Effector memory CD8-positive, alpha-beta T cell (primary cell): ENCODE measurements around the gene TBC1D16.
A peak's percentile ranks its signal among the peaks of the same experiment; 100 is the strongest.

ENCODE experiments used
- ATAC-seq: fragments of 150-1000 bp; cut with Tn5 transposase; replicated peaks from 2 replicates; pipeline ENCODE4 v1.10.0; 2021; ENCODE audit warnings: mild to moderate bottlenecking, moderate library complexity
- DNase-seq, 3 experiments: peaks; one replicate each; pipeline ENCODE4 v3.0.0; 2021
- H3K27ac Mint-ChIP-seq, 2 donors: one replicate each; pipeline ENCODE4 v1.8.0; 2022; ENCODE audit warnings: mild to moderate bottlenecking in 2 of 2, mixed read lengths in 2 of 2, moderate library complexity in 2 of 2
- H3K27me3 Mint-ChIP-seq, 2 donors: one replicate each; pipeline ENCODE4 v1.8.0; 2022; ENCODE audit warnings: mixed read lengths in 2 of 2
- H3K36me3 Mint-ChIP-seq: one replicate; pipeline ENCODE4 v1.8.0; 2022; ENCODE audit warnings: mild to moderate bottlenecking, moderate library complexity, mixed read lengths; ENCODE audit not compliant: insufficient read depth
- H3K4me1 Mint-ChIP-seq, 2 donors: one replicate each; pipeline ENCODE4 v1.8.0; 2022; ENCODE audit warnings: low read depth in 2 of 2, mixed read lengths in 2 of 2
- H3K4me3 Mint-ChIP-seq, 2 donors: one replicate each; pipeline ENCODE4 v1.8.0; 2022; ENCODE audit warnings: mild to moderate bottlenecking in 2 of 2, mixed read lengths in 2 of 2, moderate library complexity in 2 of 2
- H3K9me3 Mint-ChIP-seq, 2 donors: one replicate each; pipeline ENCODE4 v1.8.0; 2022; ENCODE audit warnings: mixed read lengths in 2 of 2

Gene TBC1D16

DNA sequence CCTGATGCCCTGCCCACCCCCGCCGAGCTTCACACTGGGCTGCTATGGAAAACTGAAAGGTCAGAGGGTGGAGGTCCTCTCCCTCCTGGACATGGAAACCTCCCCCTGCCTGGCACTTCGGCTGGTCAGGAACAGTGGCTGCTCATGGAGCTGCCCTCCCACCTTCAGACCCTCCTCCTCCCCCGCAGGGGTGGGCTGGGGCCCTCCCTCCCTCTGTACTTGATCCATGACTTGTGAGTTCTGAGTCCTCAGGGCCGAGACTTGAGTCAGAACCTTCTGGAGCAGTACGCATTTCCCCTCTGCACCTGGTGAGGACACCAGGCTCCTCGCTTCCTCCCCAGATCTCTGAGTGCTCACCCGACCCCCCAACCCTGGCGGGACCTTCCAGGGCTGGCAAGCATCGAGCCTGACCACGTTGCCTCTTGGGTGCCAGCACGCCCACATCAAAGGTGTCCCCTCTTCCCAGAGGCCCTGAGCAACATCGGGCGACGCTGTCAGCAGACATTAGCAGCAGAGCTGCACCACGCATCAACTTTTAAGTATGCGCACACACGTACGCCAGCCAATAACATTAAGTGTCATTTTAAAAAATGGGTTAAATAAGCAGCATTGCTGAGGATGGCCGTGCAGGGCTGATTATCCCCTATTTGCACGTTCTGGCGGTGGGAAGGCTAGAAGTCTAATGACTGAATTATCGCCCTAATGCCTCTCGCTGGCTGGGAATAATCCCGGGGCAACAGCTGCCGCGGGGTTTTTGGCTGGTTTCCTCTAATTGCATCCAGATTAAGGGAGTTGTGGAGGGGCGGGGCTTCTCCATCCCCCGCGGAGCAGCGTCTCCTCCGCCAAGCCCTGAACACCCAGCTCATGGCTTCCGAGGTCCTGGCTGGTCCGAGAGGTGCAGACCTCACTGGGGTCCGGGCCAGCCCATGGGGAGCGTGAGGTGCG is 98.0 kb downstream of the TBC1D16 start:
- Mint-ChIP-seq H3K9me3 (no peaks in the 10 kb centered on the region), H3K36me3 (no peaks in the 10 kb centered on the region), H3K4me1 (peaks cover 12 to 25% of the 10 kb centered on the region in 2 donors), H3K4me3 (peak overlapping the region; percentile 63 to 72), H3K27me3 (peaks cover 14 to 28% of the 10 kb centered on the region in 2 donors), H3K27ac (peak overlapping the region; percentile 50 to 93)
- no peak for DNase-seq
- ATAC-seq, result peak; percentile 32

- no peak for DNase-seq
- peak overlapping the region; percentile 63 to 72 for H3K4me3 Mint-ChIP-seq
- no peak for ATAC-seq
- peaks cover 12 to 24% of the 10 kb centered on the region in 2 donors for H3K4me1 Mint-ChIP-seq
- peaks cover 20 to 36% of the 10 kb centered on the region in 2 donors for H3K27me3 Mint-ChIP-seq
- peak overlapping the region; percentile 50 to 93 for H3K27ac Mint-ChIP-seq
- no peaks in the 10 kb centered on the region for H3K36me3 Mint-ChIP-seq
- no peaks in the 10 kb centered on the region for H3K9me3 Mint-ChIP-seq
These were observed 98.9 kb downstream of the TBC1D16 start for GRCh38 chr17:79936641-79937381.

GRCh38 chr17:79936050-79936449 is 99.6 kb downstream of the TBC1D16 start:
- Mint-ChIP-seq H3K27ac (peak overlapping the region in 1 of 2 donors; percentile 31), H3K27me3 (peaks cover 20 to 44% of the 10 kb centered on the region in 2 donors), H3K36me3 (no peaks in the 10 kb centered on the region), H3K4me1 (peaks cover 12 to 24% of the 10 kb centered on the region in 2 donors), H3K4me3 (peak overlapping the region; percentile 63 to 72), H3K9me3 (no peaks in the 10 kb centered on the region)
- ATAC-seq, result no peak
- no peak for DNase-seq

DNA sequence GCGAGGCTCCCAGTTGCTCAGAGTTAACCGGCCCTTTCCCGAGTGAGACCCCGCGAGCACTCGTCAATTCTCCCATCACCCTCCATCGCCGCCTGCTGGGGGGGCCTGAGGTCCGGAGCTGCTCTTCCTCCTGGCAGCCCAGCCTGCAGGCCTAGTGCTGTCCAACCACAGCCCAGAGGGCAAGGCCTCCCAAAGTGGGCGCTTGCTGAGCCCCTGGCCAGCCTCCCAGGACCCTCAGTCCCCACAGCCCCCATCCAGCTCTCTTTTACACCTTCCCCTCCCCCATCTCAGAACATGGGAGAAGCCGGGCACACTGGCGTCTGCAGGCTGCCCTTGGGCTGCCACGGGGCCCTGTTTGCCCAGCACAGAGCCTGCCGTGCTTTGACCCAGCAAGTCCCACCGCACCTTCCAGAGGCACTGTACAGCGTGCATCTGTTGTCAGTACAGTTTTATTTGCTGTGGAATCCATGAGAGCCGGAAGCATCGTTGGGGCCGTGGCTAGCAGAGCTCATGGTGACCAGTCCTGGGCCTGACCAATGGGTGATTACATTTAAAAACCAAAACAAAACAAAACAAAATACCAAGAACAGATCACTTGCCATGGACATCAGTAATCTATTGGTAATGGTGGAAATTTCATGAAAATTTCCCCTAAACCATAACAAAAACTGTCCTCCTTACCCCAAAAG is 100.3 kb downstream of the TBC1D16 start:
- Mint-ChIP-seq H3K4me3 (no peak overlapping the region), H3K27ac (peak overlapping the region in 1 of 2 donors; percentile 48), H3K4me1 (peaks cover 12 to 22% of the 10 kb centered on the region in 2 donors), H3K36me3 (no peaks in the 10 kb centered on the region), H3K27me3 (peaks cover 20 to 51% of the 10 kb centered on the region in 2 donors), H3K9me3 (no peaks in the 10 kb centered on the region)
- ATAC-seq (no peak), DNase-seq (no peak)

DNA sequence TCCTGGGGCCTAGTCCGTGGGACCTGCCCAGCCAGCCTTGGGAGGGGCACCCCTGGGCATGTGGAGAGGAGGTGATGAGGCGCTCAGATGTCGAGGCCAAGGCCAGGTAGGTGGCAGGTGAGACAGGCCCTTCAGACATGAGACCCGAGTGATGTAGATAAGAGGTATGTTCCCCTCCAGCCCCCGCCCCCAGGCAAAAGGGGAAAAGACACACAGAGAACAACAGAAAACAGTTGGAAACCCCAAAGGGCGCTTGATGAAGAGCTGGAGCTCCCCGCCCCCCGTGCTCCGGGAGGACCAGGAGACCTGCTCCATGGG is 101.1 kb downstream of the TBC1D16 start:
- DNase-seq, result no peak
- H3K4me3 Mint-ChIP-seq, result no peak overlapping the region
- peaks cover 12 to 22% of the 10 kb centered on the region in 2 donors for H3K4me1 Mint-ChIP-seq
- ATAC-seq, result no peak
- H3K36me3 Mint-ChIP-seq, result no peaks in the 10 kb centered on the region
- no peaks in the 10 kb centered on the region for H3K9me3 Mint-ChIP-seq
- H3K27ac Mint-ChIP-seq, result no peak overlapping the region
- H3K27me3 Mint-ChIP-seq, result peaks cover 20 to 51% of the 10 kb centered on the region in 2 donors

- Mint-ChIP-seq H3K4me3 (no peak overlapping the region), H3K27ac (peak overlapping the region in 1 of 2 donors; percentile 51)
These were observed 101.6 kb downstream of the TBC1D16 start for GRCh38 chr17:79933863-79934652.

DNA sequence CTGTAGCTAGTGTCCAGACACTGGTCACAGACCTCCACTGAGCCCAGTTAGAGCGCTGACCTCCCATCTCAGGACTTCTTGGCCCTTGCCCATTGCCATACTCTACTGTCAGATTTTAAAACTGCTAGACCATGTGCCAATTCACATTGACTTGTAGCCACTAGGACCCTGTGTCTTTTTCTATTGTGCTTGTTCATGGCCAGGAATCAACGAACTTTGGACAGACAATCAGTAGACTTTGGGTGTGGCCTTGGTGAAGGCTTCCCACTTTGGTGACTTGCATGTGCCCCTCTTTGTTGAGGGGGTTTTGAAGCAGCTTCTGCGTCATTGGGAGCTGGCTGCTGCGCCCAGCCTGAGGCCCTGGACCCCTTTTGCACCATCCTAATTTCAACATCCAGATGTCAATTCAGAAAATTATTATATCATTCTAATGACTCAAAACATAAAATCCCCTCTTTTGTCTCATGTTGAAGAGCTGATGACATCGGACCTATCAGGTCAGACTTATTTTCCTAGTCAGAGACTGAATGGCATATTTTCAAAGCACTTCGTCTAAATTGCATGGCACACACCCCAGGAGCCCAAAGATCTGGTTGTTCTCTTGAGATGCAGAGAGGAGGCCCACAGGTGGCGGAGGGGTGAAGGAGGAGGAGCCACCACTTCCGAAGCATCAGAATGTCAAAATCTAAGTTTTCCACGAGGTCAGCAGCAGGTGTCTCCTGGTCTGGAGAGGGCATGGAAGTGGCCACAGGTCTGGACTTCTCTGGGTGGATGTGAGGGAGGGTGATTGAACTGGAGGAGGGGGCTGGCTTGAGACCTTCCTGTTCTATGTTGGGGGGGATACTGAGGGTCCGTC is 103.0 kb downstream of the TBC1D16 start:
- H3K4me1 Mint-ChIP-seq, result peaks cover 11 to 16% of the 10 kb centered on the region in 2 donors
- H3K4me3 Mint-ChIP-seq, result no peak overlapping the region
- ATAC-seq (no peak), DNase-seq (no peak)
- H3K9me3 Mint-ChIP-seq, result no peaks in the 10 kb centered on the region
- no peaks in the 10 kb centered on the region for H3K36me3 Mint-ChIP-seq
- peak overlapping the region in 1 of 2 donors; percentile 52 for H3K27ac Mint-ChIP-seq
- H3K27me3 Mint-ChIP-seq, result peaks cover 34 to 64% of the 10 kb centered on the region in 2 donors

More at GRCh38 chr17:79933863-79934652, 101.6 kb downstream of the TBC1D16 start:
- no peaks in the 10 kb centered on the region for H3K9me3 Mint-ChIP-seq
- ATAC-seq, result peak; percentile 44
- H3K27me3 Mint-ChIP-seq, result peaks cover 20 to 54% of the 10 kb centered on the region in 2 donors
- no peak for DNase-seq
- peaks cover 12 to 22% of the 10 kb centered on the region in 2 donors for H3K4me1 Mint-ChIP-seq
- H3K36me3 Mint-ChIP-seq, result no peaks in the 10 kb centered on the region

- Mint-ChIP-seq H3K9me3 (no peaks in the 10 kb centered on the region), H3K4me3 (no peak overlapping the region), H3K27ac (no peak overlapping the region), H3K27me3 (peaks cover 34 to 64% of the 10 kb centered on the region in 2 donors), H3K4me1 (peaks cover 4 to 12% of the 10 kb centered on the region in 2 donors), H3K36me3 (no peaks in the 10 kb centered on the region)
- ATAC-seq, result no peak
- no peak for DNase-seq
These were observed 103.8 kb downstream of the TBC1D16 start for GRCh38 chr17:79931817-79932309.

DNA sequence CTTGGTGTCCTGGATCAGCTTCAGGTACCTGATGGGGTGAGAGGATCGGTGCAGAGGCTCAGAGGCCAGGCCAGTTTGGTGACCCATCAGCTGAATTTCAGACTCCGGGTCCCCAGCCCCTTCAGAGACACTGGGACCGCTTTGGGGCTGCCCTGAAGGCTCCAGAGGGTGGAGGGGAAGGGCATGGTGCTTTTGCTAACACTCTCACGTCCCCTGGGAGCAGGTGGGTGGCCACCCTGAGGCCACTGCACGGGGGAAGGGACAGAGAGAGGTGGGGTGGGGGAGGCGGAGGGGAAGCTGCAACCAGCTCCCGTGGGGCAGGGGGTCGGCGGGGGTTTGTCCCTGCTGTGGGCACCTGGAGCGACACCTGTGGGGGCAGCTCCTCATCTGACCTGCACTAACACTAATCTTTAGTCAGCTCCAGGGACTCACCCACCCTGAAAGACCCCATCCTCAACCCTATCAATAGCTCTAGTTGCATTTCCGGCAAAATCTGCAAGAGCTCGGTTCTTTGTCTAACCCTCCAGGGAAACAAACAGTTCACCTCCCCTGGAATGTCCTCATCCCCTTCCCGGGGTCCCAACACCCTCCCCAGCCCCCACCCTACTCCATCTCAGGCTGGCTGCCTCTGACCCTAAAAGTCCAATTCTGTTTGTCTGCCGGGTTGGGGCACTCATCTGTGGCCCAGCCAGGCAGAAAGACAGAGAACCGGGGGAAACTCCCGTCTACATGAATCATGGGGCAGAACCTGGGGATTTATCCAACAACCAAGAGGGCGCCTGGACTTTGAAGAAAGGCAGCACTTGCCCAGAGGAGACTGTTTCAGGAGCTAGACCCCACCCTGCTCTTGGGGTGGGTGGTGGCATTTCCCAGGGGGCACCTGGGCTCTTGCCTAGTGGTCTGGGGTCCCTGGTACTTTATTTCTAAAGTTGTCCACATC is 104.5 kb downstream of the TBC1D16 start:
- Mint-ChIP-seq H3K27ac (no peak overlapping the region), H3K27me3 (peaks cover 34 to 64% of the 10 kb centered on the region in 2 donors)

DNA sequence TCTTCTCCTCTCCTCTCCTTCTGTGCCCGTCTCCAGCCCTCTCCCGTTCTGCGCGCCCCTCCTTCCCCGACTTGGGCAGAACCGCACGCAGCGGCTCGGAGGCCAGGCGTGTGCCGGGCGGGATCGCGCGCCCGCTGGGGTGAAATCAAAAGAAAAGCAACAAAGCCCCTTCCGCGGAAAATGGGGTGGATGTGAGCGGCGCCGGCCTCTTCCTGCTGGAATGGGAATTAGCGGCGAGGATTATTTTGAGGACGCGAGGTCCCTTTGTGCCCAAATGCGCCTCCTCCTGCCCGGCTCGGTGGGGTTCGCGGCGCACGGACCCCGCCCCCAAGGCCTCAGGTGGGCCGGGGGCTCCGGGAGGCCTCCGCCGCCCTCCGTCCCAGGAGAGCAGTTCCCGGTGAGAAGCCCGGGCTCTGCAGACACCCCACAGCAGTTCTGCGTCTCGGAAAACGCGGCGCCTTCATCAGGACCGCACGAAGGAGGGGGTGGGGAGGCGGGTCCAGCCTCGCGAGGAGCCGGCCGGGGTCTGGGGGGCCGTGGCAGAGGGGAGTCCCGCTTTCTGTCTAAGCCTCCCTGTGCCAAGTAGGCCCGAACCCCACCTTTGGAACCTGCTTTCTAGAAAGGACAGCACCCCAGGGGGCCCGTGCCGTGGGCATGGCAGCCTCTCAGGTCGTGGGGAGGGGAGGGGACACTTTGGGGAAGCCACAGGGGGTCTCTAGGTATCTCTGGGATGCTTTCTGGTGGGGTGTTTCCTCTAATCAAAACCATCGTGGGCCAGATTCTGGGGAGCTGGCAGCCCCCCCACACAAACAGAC is 105.4 kb downstream of the TBC1D16 start:
- H3K4me3 Mint-ChIP-seq, result no peak overlapping the region
- no peaks in the 10 kb centered on the region for H3K36me3 Mint-ChIP-seq
- peaks cover 34 to 64% of the 10 kb centered on the region in 2 donors for H3K27me3 Mint-ChIP-seq
- no peak overlapping the region for H3K27ac Mint-ChIP-seq
- H3K9me3 Mint-ChIP-seq, result no peaks in the 10 kb centered on the region
- ATAC-seq (no peak), DNase-seq (no peak)
- H3K4me1 Mint-ChIP-seq, result peaks cover under 1 to 9% of the 10 kb centered on the region in 2 donors

More for the DNA sequence above, 104.5 kb downstream of the TBC1D16 start:
- DNase-seq, result no peak
- H3K4me3 Mint-ChIP-seq, result no peak overlapping the region
- H3K36me3 Mint-ChIP-seq, result no peaks in the 10 kb centered on the region
- no peaks in the 10 kb centered on the region for H3K9me3 Mint-ChIP-seq
- H3K4me1 Mint-ChIP-seq, result peaks cover 4 to 12% of the 10 kb centered on the region in 2 donors
- ATAC-seq, result no peak
